HG03521 (cell line): ENCODE data around the gene UAP1L1.
"Not testable (repeated sequence)": the region's sequence is repeated elsewhere in the genome, so short reads cannot be mapped to it uniquely, and the experiment has no call there.

ENCODE experiments used
- ATAC-seq: cut with Tn5 transposase; IDR thresholded peaks from one replicate; pipeline ENCODE4 v1.9.1; 2021; ENCODE audit warnings: mild to moderate bottlenecking, moderate library complexity; ENCODE audit not compliant: unreplicated experiment

Gene UAP1L1

GRCh38 chr9:137111788-137112563 lies 34.7 kb downstream of the UAP1L1 start:
- ATAC-seq: no peak

- no peak for ATAC-seq
Measured at GRCh38 chr9:137112564-137113384, 35.5 kb downstream of the UAP1L1 start.

- ATAC-seq: no peak
Measured at GRCh38 chr9:137113385-137114159, 36.3 kb downstream of the UAP1L1 start.

GRCh38 chr9:137114220-137114612 lies 36.9 kb downstream of the UAP1L1 start:
- no peak for ATAC-seq

GRCh38 chr9:137114613-137115393 lies 37.5 kb downstream of the UAP1L1 start, which contains the start of gene DPP7:
DPP7 (minus strand) TSS chr9:137114733; CDS start chr9:137114713, 20 bp downstream.
- ATAC-seq: no peak

- no peak for ATAC-seq
Measured at GRCh38 chr9:137115394-137116026, 38.2 kb downstream of the UAP1L1 start.

- ATAC-seq: no peak
Measured at GRCh38 chr9:137116027-137116507, 38.8 kb downstream of the UAP1L1 start.

- no peak for ATAC-seq
Measured at GRCh38 chr9:137116728-137117127, 39.4 kb downstream of the UAP1L1 start.

GRCh38 chr9:137117269-137117731 lies 40.0 kb downstream of the UAP1L1 start:
- no peak for ATAC-seq

GRCh38 chr9:137118092-137118603 lies 40.8 kb downstream of the UAP1L1 start:
- ATAC-seq: not testable (repeated sequence)

GRCh38 chr9:137121927-137122795 lies 44.8 kb downstream of the UAP1L1 start:
- not testable (repeated sequence) for ATAC-seq

- ATAC-seq: not testable (repeated sequence)
Measured at GRCh38 chr9:137122796-137123467, 45.6 kb downstream of the UAP1L1 start.

- no peak for ATAC-seq
Measured at GRCh38 chr9:137123468-137123837, 46.1 kb downstream of the UAP1L1 start.

GRCh38 chr9:137123952-137124462 lies 46.7 kb downstream of the UAP1L1 start:
- not testable (repeated sequence) for ATAC-seq

- no peak for ATAC-seq
Measured at GRCh38 chr9:137126786-137127185, 49.5 kb downstream of the UAP1L1 start.

GRCh38 chr9:137127301-137128157 lies 50.2 kb downstream of the UAP1L1 start:
- no peak for ATAC-seq
